Astrocyte (in vitro differentiated cells and primary cell): Measurements from ENCODE around the gene CPNE4. TPM values are rescaled to one million over a fixed set of nuclear protein-coding genes. Genes with fewer than 3 reads are reported as not detected.

Experiments
- DNase-seq: peaks from one replicate; pipeline ENCODE4 v3.0.0-alpha.2; 2010; ENCODE audit warnings: low read depth
- FAIRE-seq: peaks from 2 replicates; lab custom pipeline; 2011; peaks lifted over from hg19 to GRCh38; lab: Jason Lieb, UNC
- H2AFZ ChIP-seq: 2 replicates; pipeline ENCODE4 v1.6.0; 2012; ENCODE audit warnings: low read depth, low read length, inconsistent platforms
- H3K27ac ChIP-seq: 2 replicates; pipeline ENCODE4 v1.5.1; 2011; ENCODE audit warnings: low read depth, low read length, inconsistent platforms
- H3K27me3 ChIP-seq: 2 replicates; pipeline ENCODE4 v1.6.0; 2011; ENCODE audit warnings: low read length, inconsistent platforms; ENCODE audit not compliant: insufficient read depth
- H3K36me3 ChIP-seq: 2 replicates; pipeline ENCODE4 v1.5.1; 2011; ENCODE audit warnings: low read length, inconsistent platforms; ENCODE audit not compliant: insufficient read depth
- H3K4me1 ChIP-seq: 2 replicates; pipeline ENCODE4 v1.5.1; 2011; ENCODE audit warnings: low read length, inconsistent platforms; ENCODE audit not compliant: insufficient read depth
- H3K4me2 ChIP-seq: 2 replicates; pipeline ENCODE4 v1.6.0; 2012; ENCODE audit warnings: low read length, inconsistent platforms
- H3K4me3 ChIP-seq: 2 replicates; pipeline ENCODE4 v1.5.1; 2011; ENCODE audit warnings: low read depth, mild to moderate bottlenecking, low read length, inconsistent platforms; ENCODE audit not compliant: insufficient read depth
- H3K79me2 ChIP-seq: 2 replicates; pipeline ENCODE4 v1.6.0; 2012; ENCODE audit warnings: mild to moderate bottlenecking, low read length, inconsistent platforms; ENCODE audit not compliant: insufficient read depth
- H3K9ac ChIP-seq: 2 replicates; pipeline ENCODE4 v1.6.0; 2012; ENCODE audit warnings: mild to moderate bottlenecking, low read length, inconsistent platforms
- H3K9me3 ChIP-seq: 2 replicates; pipeline ENCODE4 v1.5.1; 2012; ENCODE audit warnings: low read depth, mild to moderate bottlenecking, low read length, inconsistent platforms; ENCODE audit not compliant: insufficient read depth
- H4K20me1 ChIP-seq: 2 replicates; pipeline ENCODE4 v1.6.0; 2012; ENCODE audit warnings: low read length, inconsistent platforms; ENCODE audit not compliant: insufficient read depth
- H3K27ac Mint-ChIP-seq: one replicate; pipeline ENCODE4 v1.8.0; 2021; ENCODE audit warnings: mild to moderate bottlenecking, mixed read lengths; ENCODE audit not compliant: unreplicated experiment
- H3K27me3 Mint-ChIP-seq: one replicate; pipeline ENCODE4 v1.8.0; 2021; ENCODE audit warnings: low read depth, mixed read lengths; ENCODE audit not compliant: unreplicated experiment
- H3K36me3 Mint-ChIP-seq: one replicate; pipeline ENCODE4 v1.8.0; 2021; ENCODE audit warnings: low read depth, mixed read lengths; ENCODE audit not compliant: unreplicated experiment
- H3K4me1 Mint-ChIP-seq: one replicate; pipeline ENCODE4 v1.8.0; 2021; ENCODE audit warnings: low read depth, mixed read lengths; ENCODE audit not compliant: unreplicated experiment
- H3K4me3 Mint-ChIP-seq: one replicate; pipeline ENCODE4 v1.8.0; 2021; ENCODE audit warnings: mild to moderate bottlenecking, moderate library complexity, mixed read lengths; ENCODE audit not compliant: unreplicated experiment
- H3K9me3 Mint-ChIP-seq: one replicate; pipeline ENCODE4 v1.8.0; 2021; ENCODE audit warnings: mild to moderate bottlenecking, mixed read lengths; ENCODE audit not compliant: unreplicated experiment
- CTCF ChIP-seq: IDR thresholded peaks from 2 replicates; pipeline ENCODE4 v1.5.1; 2011; ENCODE audit warnings: low read depth, mild to moderate bottlenecking, inconsistent platforms, low read length, moderate library complexity; ENCODE audit not compliant: insufficient read depth
- EZH2 ChIP-seq: IDR thresholded peaks from 2 replicates; pipeline ENCODE4 v1.6.1; 2012; ENCODE audit warnings: mild to moderate bottlenecking, low read length, inconsistent platforms; ENCODE audit not compliant: insufficient read depth
- total RNA-seq: library from RNA; stranded (reverse); gene quantifications from 2 replicates; pipeline ENCODE4 v1.2.1, GENCODE V29; 2021

Gene CPNE4
- total RNA-seq, 1 donor from 2014 or later: 0.68 TPM

- Histone ChIP-seq H3K79me2 (no peaks in the 10 kb centered on the region), H3K4me3 (no peak overlapping the region), H3K4me2 (no peak overlapping the region), H2AFZ (no peak overlapping the region), H3K27ac (no peak overlapping the region), H4K20me1 (no peaks in the 10 kb centered on the region), H3K9ac (no peak overlapping the region), H3K4me1 (peaks cover 6% of the 10 kb centered on the region), H3K27me3 (peaks cover 36% of the 10 kb centered on the region), H3K36me3 (no peaks in the 10 kb centered on the region), H3K9me3 (no peaks in the 10 kb centered on the region)
- DNase-seq (no peak), FAIRE-seq (no peak)
- Mint-ChIP-seq H3K27ac (no peak overlapping the region), H3K27me3 (peaks cover 51% of the 10 kb centered on the region), H3K4me1 (peaks cover 7% of the 10 kb centered on the region), H3K36me3 (no peaks in the 10 kb centered on the region), H3K9me3 (peaks cover 2% of the 10 kb centered on the region), H3K4me3 (no peak overlapping the region)
- no peak for TF ChIP-seq EZH2
- no peak for TF ChIP-seq CTCF
Observed at GRCh38 chr3:132037056-132037455, 2.2 kb upstream of the CPNE4 start.

GRCh38 chr3:132034097-132034485, 723 bp downstream of the CPNE4 start:
- Mint-ChIP-seq H3K27ac (peak overlapping the region; percentile 18), H3K27me3 (peaks cover 56% of the 10 kb centered on the region), H3K9me3 (peaks cover 2% of the 10 kb centered on the region), H3K4me1 (peaks cover 7% of the 10 kb centered on the region), H3K4me3 (peak overlapping the region; percentile 92), H3K36me3 (no peaks in the 10 kb centered on the region)
- Histone ChIP-seq H3K4me3 (peak overlapping the region; percentile 52), H3K79me2 (no peaks in the 10 kb centered on the region), H3K9me3 (no peaks in the 10 kb centered on the region), H3K27me3 (peaks cover 35% of the 10 kb centered on the region), H3K4me2 (peak overlapping the region; percentile 82), H3K9ac (no peak overlapping the region), H2AFZ (no peak overlapping the region), H3K36me3 (no peaks in the 10 kb centered on the region), H4K20me1 (no peaks in the 10 kb centered on the region), H3K27ac (no peak overlapping the region), H3K4me1 (peaks cover 6% of the 10 kb centered on the region)
- no peak for TF ChIP-seq EZH2
- no peak for TF ChIP-seq CTCF
- DNase-seq (no peak), FAIRE-seq (no peak)

GRCh38 chr3:132033471-132033870, 1.3 kb downstream of the CPNE4 start:
- Histone ChIP-seq H3K4me1 (peaks cover 6% of the 10 kb centered on the region), H3K79me2 (no peaks in the 10 kb centered on the region), H3K36me3 (no peaks in the 10 kb centered on the region), H3K27ac (no peak overlapping the region), H3K4me2 (no peak overlapping the region), H4K20me1 (no peaks in the 10 kb centered on the region), H3K27me3 (peaks cover 35% of the 10 kb centered on the region), H3K4me3 (no peak overlapping the region), H3K9me3 (no peaks in the 10 kb centered on the region), H3K9ac (no peak overlapping the region), H2AFZ (no peak overlapping the region)
- Mint-ChIP-seq H3K36me3 (no peaks in the 10 kb centered on the region), H3K27ac (no peak overlapping the region), H3K9me3 (peaks cover 2% of the 10 kb centered on the region), H3K4me1 (peaks cover 7% of the 10 kb centered on the region), H3K27me3 (peaks cover 56% of the 10 kb centered on the region), H3K4me3 (peak overlapping the region; percentile 21)
- DNase-seq: no peak
- FAIRE-seq: no peak
- TF ChIP-seq EZH2: no peak
- TF ChIP-seq CTCF: no peak
